Breast epithelium (tissue), 3 donors: Measurements from ENCODE around the gene NEK10.

ENCODE experiments used
- CTCF ChIP-seq, 3 donors: fragments of 450-650 bp; IDR thresholded peaks; one replicate each; pipeline ENCODE4 v1.5.1; 2016 to 2017; ENCODE audit warnings: antibody characterized with exemption in 3 of 3, mild to moderate bottlenecking in 3 of 3, moderate library complexity in 3 of 3
- POLR2A ChIP-seq: fragments of 450-650 bp; IDR thresholded peaks from one replicate; pipeline ENCODE4 v1.6.1; 2016; ENCODE audit warnings: antibody characterized with exemption, mild to moderate bottlenecking, moderate library complexity

GRCh38 chr3:27319847-27320526, 49.2 kb downstream of the NEK10 start:
- TF ChIP-seq CTCF (IDR thresholded peaks at IDR 0.05) = no peak
- no peak for TF ChIP-seq POLR2A
